ENCODE results near the gene XPO6. TPM values are rescaled to one million over a fixed set of nuclear protein-coding genes. Genes with fewer than 3 reads are reported as not detected.

The XPO6 gene
- polyA plus RNA-seq, 1 donor = 58.1 TPM

- DNase-seq (ENCODE audit: low read depth) = no peak
Observed at GRCh38 chr16:28089992-28090365, 121.8 kb downstream of the XPO6 start.

GRCh38 chr16:28089205-28089991, 122.4 kb downstream of the XPO6 start:
- DNase-seq (ENCODE audit: low read depth) = no peak

GRCh38 chr16:28087675-28088300, 124.0 kb downstream of the XPO6 start:
- no peak for DNase-seq (ENCODE audit: low read depth)

GRCh38 chr16:28087140-28087660, 124.6 kb downstream of the XPO6 start:
- DNase-seq (ENCODE audit: low read depth) = no peak

- no peak for DNase-seq (ENCODE audit: low read depth)
Observed at GRCh38 chr16:28086186-28087139, 125.3 kb downstream of the XPO6 start.

GRCh38 chr16:28085389-28086171, 126.2 kb downstream of the XPO6 start:
- no peak for DNase-seq (ENCODE audit: low read depth)

GRCh38 chr16:28084209-28084608, 127.6 kb downstream of the XPO6 start:
- no peak for DNase-seq (ENCODE audit: low read depth)

- no peak for DNase-seq (ENCODE audit: low read depth)
Observed at GRCh38 chr16:28082624-28083023, 129.1 kb downstream of the XPO6 start.

GRCh38 chr16:28081391-28081968, 130.3 kb downstream of the XPO6 start:
- no peak for DNase-seq (ENCODE audit: low read depth)

GRCh38 chr16:28078261-28078660, 133.5 kb downstream of the XPO6 start:
- DNase-seq (ENCODE audit: low read depth) = no peak

- no peak for DNase-seq (ENCODE audit: low read depth)
Observed at GRCh38 chr16:28073836-28074235, 137.9 kb downstream of the XPO6 start.

GRCh38 chr16:28072087-28072486, 139.7 kb downstream of the XPO6 start:
- no peak for DNase-seq (ENCODE audit: low read depth)

GRCh38 chr16:28069971-28070794, 141.6 kb downstream of the XPO6 start:
- no peak for DNase-seq (ENCODE audit: low read depth)

GRCh38 chr16:28068976-28069375, 142.8 kb downstream of the XPO6 start:
- no peak for DNase-seq (ENCODE audit: low read depth)

- no peak for DNase-seq (ENCODE audit: low read depth)
Observed at GRCh38 chr16:28067604-28068379, 144.0 kb downstream of the XPO6 start.

GRCh38 chr16:28064706-28065249, 147.0 kb downstream of the XPO6 start:
- DNase-seq (ENCODE audit: low read depth) = no peak

GRCh38 chr16:28064150-28064549, 147.6 kb downstream of the XPO6 start:
- DNase-seq (ENCODE audit: low read depth) = no peak

GRCh38 chr16:28063591-28064061, 148.1 kb downstream of the XPO6 start, which contains the start of gene GSG1L:
Gene GSG1L, minus strand, starts transcription at chr16:28063714. Its CDS starts 290 bp downstream, at chr16:28063424.
- DNase-seq (ENCODE audit: low read depth) = no peak

Data from forelimb muscle (tissue), 1 donor.